CD4-positive, alpha-beta memory T cell (primary cell): ENCODE measurements around the gene RSPO3. TPM values are rescaled to one million over a fixed set of nuclear protein-coding genes. Genes with fewer than 3 reads are reported as not detected.

Experiments
- CTCF ChIA-PET: fragments of 350-600 bp; sonication (Branson Sonifier 250); formaldehyde crosslinking; loops from one replicate; lab custom pipeline; 2021; ENCODE audit warnings: inconsistent platforms; ENCODE audit not compliant: partially characterized antibody; lab: Charles Lee
- POLR2A ChIA-PET: fragments of 350-600 bp; sonication (Branson Sonifier 250); formaldehyde crosslinking; loops from one replicate; lab custom pipeline; 2021; ENCODE audit not compliant: partially characterized antibody; lab: Charles Lee
- DNase-seq, 5 donors: peaks; one replicate each; pipeline versions ENCODE4 v3.0.0 to v3.0.0-alpha.2; 2020 to 2022; ENCODE audit warnings: mixed read lengths in 1 of 5
- H3K27ac ChIP-seq: one replicate; pipeline ENCODE4 v1.7.0; 2013; ENCODE audit warnings: low read depth, low read length
- H3K27me3 ChIP-seq: 2 replicates; pipeline ENCODE4 v1.7.0; 2013; ENCODE audit warnings: mild to moderate bottlenecking, low read length, moderate library complexity; ENCODE audit not compliant: insufficient read depth
- H3K36me3 ChIP-seq: 2 replicates; pipeline ENCODE4 v1.7.0; 2013; ENCODE audit warnings: mild to moderate bottlenecking, low read length, moderate library complexity; ENCODE audit not compliant: insufficient read depth
- H3K4me1 ChIP-seq: 2 replicates; pipeline ENCODE4 v1.7.0; 2013; ENCODE audit warnings: mild to moderate bottlenecking, low read length, moderate library complexity; ENCODE audit not compliant: insufficient read depth
- H3K4me3 ChIP-seq, 2 donors: one replicate each; pipeline ENCODE4 v1.7.0; 2013; ENCODE audit warnings: low read length in 2 of 2, mild to moderate bottlenecking in 1 of 2
- H3K9me3 ChIP-seq, 2 donors: one replicate each; pipeline ENCODE4 v1.7.0; 2013; ENCODE audit warnings: low read length in 2 of 2, control low read depth in 1 of 2; ENCODE audit not compliant: control insufficient read depth in 1 of 2
- H3K27ac Mint-ChIP-seq, 7 donors: one replicate each; pipeline ENCODE4 v1.8.0; 2020 to 2021; ENCODE audit warnings: mixed read lengths in 7 of 7, mild to moderate bottlenecking in 6 of 7, inconsistent platforms in 3 of 7, moderate library complexity in 3 of 7
- H3K27me3 Mint-ChIP-seq, 2 donors: one replicate each; pipeline ENCODE4 v1.8.0; 2020 to 2021; ENCODE audit warnings: mixed read lengths in 2 of 2
- H3K36me3 Mint-ChIP-seq, 2 donors: one replicate each; pipeline ENCODE4 v1.8.0; 2020 to 2021; ENCODE audit warnings: mixed read lengths in 2 of 2, inconsistent platforms in 1 of 2, mild to moderate bottlenecking in 1 of 2
- H3K4me1 Mint-ChIP-seq, 4 donors: one replicate each; pipeline ENCODE4 v1.8.0; 2020 to 2021; ENCODE audit warnings: mixed read lengths in 4 of 4, mild to moderate bottlenecking in 1 of 4
- H3K4me3 Mint-ChIP-seq, 8 donors: one replicate each; pipeline ENCODE4 v1.8.0; 2020 to 2021; ENCODE audit warnings: mixed read lengths in 8 of 8, mild to moderate bottlenecking in 7 of 8, moderate library complexity in 6 of 8, inconsistent platforms in 3 of 8
- H3K9me3 Mint-ChIP-seq, 8 donors: one replicate each; pipeline ENCODE4 v1.8.0; 2020 to 2021; ENCODE audit warnings: mixed read lengths in 8 of 8, mild to moderate bottlenecking in 5 of 8, inconsistent platforms in 3 of 8, moderate library complexity in 1 of 8
- intact Hi-C: fragments of 100-400 bp; cut with micrococcal nuclease; formaldehyde crosslinking; loops from one replicate; pipeline ENCODE4 v1.15.1; 2023
- polyA plus RNA-seq, 2 donors: library from polyadenylated mRNA; unstranded; fragments of 300-500 nt; fragmentation: Illumina TruSeq; gene quantifications; one replicate each; pipeline ENCODE4 v1.2.3, GENCODE V29; 2021
- total RNA-seq, 2 experiments: library from RNA; stranded (reverse); gene quantifications; one replicate each; pipeline ENCODE4 v1.2.3, GENCODE V29; 2021

The RSPO3 gene
- total and polyA plus RNA-seq, 4 experiments from 2014 or later, result not detected

DNA sequence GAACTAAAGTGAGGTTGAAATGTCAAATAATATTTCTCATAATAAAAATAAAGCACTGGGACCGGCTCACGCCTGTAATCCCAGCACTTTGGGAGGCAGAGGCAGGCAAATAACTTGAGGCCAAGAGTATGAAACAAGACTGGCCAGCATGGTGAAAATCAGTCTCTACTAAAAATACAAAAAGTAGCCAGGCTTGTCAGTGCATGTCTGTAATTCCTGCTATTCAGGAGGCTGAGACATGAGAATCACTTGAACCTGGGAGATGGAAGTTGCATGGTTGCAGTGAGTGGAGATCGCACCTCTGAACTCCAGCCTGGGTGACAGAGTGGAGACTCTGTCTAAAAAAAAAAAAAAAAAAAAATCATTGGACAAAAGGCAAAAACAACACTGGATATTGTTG, 38.4 kb upstream of the RSPO3 start:
- ChIA-PET POLR2A (no interaction called here), CTCF (no interaction called here)
- H3K27ac Mint-ChIP-seq, result no peak overlapping the region
- no peaks in the 10 kb centered on the region for H3K4me1 Mint-ChIP-seq
- H3K36me3 Mint-ChIP-seq, result no peaks in the 10 kb centered on the region
- H3K27ac ChIP-seq, result no peak overlapping the region
- no peak overlapping the region for H3K4me3 Mint-ChIP-seq
- no peak overlapping the region for H3K4me3 ChIP-seq
- intact Hi-C loops, result no loop called here
- no peaks in the 10 kb centered on the region for H3K9me3 ChIP-seq
- H3K27me3 ChIP-seq, result no peaks in the 10 kb centered on the region
- no peaks in the 10 kb centered on the region for H3K4me1 ChIP-seq
- no peaks in the 10 kb centered on the region for H3K36me3 ChIP-seq
- H3K9me3 Mint-ChIP-seq, result peaks cover 0 to 2% (median 0%) of the 10 kb centered on the region in 8 donors
- no peak for DNase-seq
- peaks cover 0 to 6% of the 10 kb centered on the region in 2 donors for H3K27me3 Mint-ChIP-seq

GRCh38 chr6:127083231-127083962, 35.1 kb upstream of the RSPO3 start:
- no peak for DNase-seq
- intact Hi-C loops, result no loop called here
- ChIA-PET CTCF (no interaction called here), POLR2A (no interaction called here)
- H3K4me3 ChIP-seq, result no peak overlapping the region
- no peaks in the 10 kb centered on the region for H3K9me3 ChIP-seq
- H3K4me1 ChIP-seq, result no peaks in the 10 kb centered on the region
- no peaks in the 10 kb centered on the region for H3K36me3 ChIP-seq
- Mint-ChIP-seq H3K36me3 (no peaks in the 10 kb centered on the region), H3K27me3 (peaks cover 0 to 4% of the 10 kb centered on the region in 2 donors), H3K4me1 (no peaks in the 10 kb centered on the region), H3K9me3 (peaks cover 0 to 2% (median 0%) of the 10 kb centered on the region in 8 donors), H3K27ac (no peak overlapping the region), H3K4me3 (no peak overlapping the region)
- no peak overlapping the region for H3K27ac ChIP-seq
- H3K27me3 ChIP-seq, result no peaks in the 10 kb centered on the region

- no peaks in the 10 kb centered on the region for H3K36me3 Mint-ChIP-seq
- CTCF ChIA-PET, result no interaction called here
- H3K4me1 Mint-ChIP-seq, result no peaks in the 10 kb centered on the region
- H3K4me3 ChIP-seq, result no peak overlapping the region
- H3K4me1 ChIP-seq, result no peaks in the 10 kb centered on the region
- H3K36me3 ChIP-seq, result no peaks in the 10 kb centered on the region
- no peaks in the 10 kb centered on the region for H3K27me3 ChIP-seq
- peaks cover 0 to 2% of the 10 kb centered on the region in 2 donors for H3K27me3 Mint-ChIP-seq
- POLR2A ChIA-PET, result no interaction called here
- no peak overlapping the region for H3K27ac Mint-ChIP-seq
- H3K9me3 Mint-ChIP-seq, result peaks cover 0 to 2% (median 0%) of the 10 kb centered on the region in 8 donors
- no peak overlapping the region for H3K4me3 Mint-ChIP-seq
- intact Hi-C loops, result no loop called here
- DNase-seq, result no peak
- no peaks in the 10 kb centered on the region for H3K9me3 ChIP-seq
- H3K27ac ChIP-seq, result no peak overlapping the region
Observed at GRCh38 chr6:127083963-127084310, 34.5 kb upstream of the RSPO3 start.

GRCh38 chr6:127085181-127085580, 33.3 kb upstream of the RSPO3 start:
- intact Hi-C loops, result no loop called here
- Mint-ChIP-seq H3K27me3 (no peaks in the 10 kb centered on the region), H3K27ac (no peak overlapping the region), H3K4me3 (no peak overlapping the region), H3K36me3 (no peaks in the 10 kb centered on the region), H3K9me3 (no peaks in the 10 kb centered on the region), H3K4me1 (no peaks in the 10 kb centered on the region)
- Histone ChIP-seq H3K27me3 (no peaks in the 10 kb centered on the region), H3K4me3 (no peak overlapping the region), H3K9me3 (no peaks in the 10 kb centered on the region), H3K27ac (no peak overlapping the region), H3K4me1 (no peaks in the 10 kb centered on the region), H3K36me3 (no peaks in the 10 kb centered on the region)
- DNase-seq, result no peak
- ChIA-PET POLR2A (no interaction called here), CTCF (no interaction called here)

- ChIA-PET CTCF (no interaction called here), POLR2A (no interaction called here)
- H3K4me1 Mint-ChIP-seq, result no peaks in the 10 kb centered on the region
- Histone ChIP-seq H3K4me3 (no peak overlapping the region), H3K27ac (no peak overlapping the region), H3K36me3 (no peaks in the 10 kb centered on the region), H3K27me3 (no peaks in the 10 kb centered on the region), H3K9me3 (no peaks in the 10 kb centered on the region), H3K4me1 (no peaks in the 10 kb centered on the region)
- H3K9me3 Mint-ChIP-seq, result no peaks in the 10 kb centered on the region
- intact Hi-C loops, result no loop called here
- H3K4me3 Mint-ChIP-seq, result no peak overlapping the region
- no peak for DNase-seq
- H3K36me3 Mint-ChIP-seq, result no peaks in the 10 kb centered on the region
- peaks cover 0 to 2% of the 10 kb centered on the region in 2 donors for H3K27me3 Mint-ChIP-seq
- no peak overlapping the region for H3K27ac Mint-ChIP-seq
Observed at GRCh38 chr6:127090051-127090450, 28.4 kb upstream of the RSPO3 start.

- CTCF ChIA-PET, result no interaction called here
Observed at GRCh38 chr6:127092466-127092865, 26.0 kb upstream of the RSPO3 start.

DNA sequence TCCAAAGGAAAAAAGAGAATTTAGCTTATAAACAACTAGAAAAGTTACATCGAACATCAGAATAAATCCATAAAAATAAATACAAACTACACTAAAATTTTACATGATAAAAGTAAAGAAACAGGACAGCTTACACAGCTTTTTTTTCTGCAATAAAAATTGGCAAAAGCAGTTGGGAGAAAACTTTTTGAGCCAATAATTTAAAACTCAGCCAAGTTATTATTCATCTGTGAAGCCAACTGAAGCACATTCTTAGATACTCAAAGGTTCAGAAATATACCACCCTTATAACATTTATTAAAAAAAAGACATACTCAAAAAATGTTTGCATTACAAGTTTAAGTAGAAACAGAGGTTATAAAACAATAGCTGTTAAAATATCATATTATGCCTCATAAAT, 23.7 kb upstream of the RSPO3 start:
- POLR2A ChIA-PET, result no interaction called here
- peaks cover 0 to 2% of the 10 kb centered on the region in 2 donors for H3K27me3 Mint-ChIP-seq

More at GRCh38 chr6:127092466-127092865, 26.0 kb upstream of the RSPO3 start:
- H3K27me3 ChIP-seq, result no peaks in the 10 kb centered on the region
- DNase-seq, result no peak
- no peaks in the 10 kb centered on the region for H3K9me3 ChIP-seq
- Mint-ChIP-seq H3K36me3 (no peaks in the 10 kb centered on the region), H3K9me3 (no peaks in the 10 kb centered on the region), H3K27ac (no peak overlapping the region), H3K4me3 (no peak overlapping the region), H3K4me1 (no peaks in the 10 kb centered on the region), H3K27me3 (peaks cover 0 to 2% of the 10 kb centered on the region in 2 donors)
- H3K27ac ChIP-seq, result no peak overlapping the region
- intact Hi-C loops, result no loop called here
- H3K4me3 ChIP-seq, result no peak overlapping the region
- H3K4me1 ChIP-seq, result no peaks in the 10 kb centered on the region
- H3K36me3 ChIP-seq, result no peaks in the 10 kb centered on the region
- POLR2A ChIA-PET, result no interaction called here

More for the DNA sequence above, 23.7 kb upstream of the RSPO3 start:
- CTCF ChIA-PET, result no interaction called here
- Histone ChIP-seq H3K4me1 (no peaks in the 10 kb centered on the region), H3K9me3 (no peaks in the 10 kb centered on the region), H3K27ac (no peak overlapping the region), H3K36me3 (no peaks in the 10 kb centered on the region), H3K27me3 (no peaks in the 10 kb centered on the region), H3K4me3 (no peak overlapping the region)
- Mint-ChIP-seq H3K9me3 (no peaks in the 10 kb centered on the region), H3K4me3 (no peak overlapping the region), H3K27ac (no peak overlapping the region), H3K36me3 (no peaks in the 10 kb centered on the region), H3K4me1 (no peaks in the 10 kb centered on the region)
- no peak for DNase-seq
- intact Hi-C loops, result no loop called here
